A549 (cell line): Measurements from ENCODE around the gene CD163L1.
A peak's percentile ranks its signal among the peaks of the same experiment; 100 is the strongest.

Experiments
- CHD2 ChIP-seq: fragments of 150-350 bp; IDR thresholded peaks from 2 replicates; pipeline ENCODE4 v1.6.1; 2014; ENCODE audit warnings: low read length; ENCODE audit not compliant: partially characterized antibody
- POLR2A ChIP-seq: IDR thresholded peaks from 2 replicates; pipeline ENCODE4 v1.6.1; 2012; ENCODE audit warnings: mild to moderate bottlenecking, low read length
- RAD21 ChIP-seq, 2 experiments: fragments of >200 bp in 1 of 2; sonication (Bioruptor Twin) in 1 of 2; formaldehyde crosslinking in 1 of 2; IDR thresholded peaks in 1 of 2; conservative IDR thresholded peaks in 1 of 2; 2 replicates in 1 of 2; 3 replicates in 1 of 2; pipeline ENCODE4 v1.6.1; 2012 to 2018; ENCODE audit warnings: inconsistent platforms in 1 of 2
- TF ChIP-seq, protein P1 (sequence below): fragments of 450-650 bp; IDR thresholded peaks from 2 replicates; pipeline ENCODE4 v1.6.1; 2014; ENCODE audit warnings: antibody characterized with exemption
- TF ChIP-seq, protein P2 (sequence below): fragments of >200 bp; sonication (Bioruptor Twin); formaldehyde crosslinking; IDR thresholded peaks from 3 replicates; pipeline ENCODE4 v1.5.1; 2016

- TF ChIP-seq, protein P1, sequence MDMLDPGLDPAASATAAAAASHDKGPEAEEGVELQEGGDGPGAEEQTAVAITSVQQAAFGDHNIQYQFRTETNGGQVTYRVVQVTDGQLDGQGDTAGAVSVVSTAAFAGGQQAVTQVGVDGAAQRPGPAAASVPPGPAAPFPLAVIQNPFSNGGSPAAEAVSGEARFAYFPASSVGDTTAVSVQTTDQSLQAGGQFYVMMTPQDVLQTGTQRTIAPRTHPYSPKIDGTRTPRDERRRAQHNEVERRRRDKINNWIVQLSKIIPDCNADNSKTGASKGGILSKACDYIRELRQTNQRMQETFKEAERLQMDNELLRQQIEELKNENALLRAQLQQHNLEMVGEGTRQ: no peak
- TF ChIP-seq, protein P2, sequence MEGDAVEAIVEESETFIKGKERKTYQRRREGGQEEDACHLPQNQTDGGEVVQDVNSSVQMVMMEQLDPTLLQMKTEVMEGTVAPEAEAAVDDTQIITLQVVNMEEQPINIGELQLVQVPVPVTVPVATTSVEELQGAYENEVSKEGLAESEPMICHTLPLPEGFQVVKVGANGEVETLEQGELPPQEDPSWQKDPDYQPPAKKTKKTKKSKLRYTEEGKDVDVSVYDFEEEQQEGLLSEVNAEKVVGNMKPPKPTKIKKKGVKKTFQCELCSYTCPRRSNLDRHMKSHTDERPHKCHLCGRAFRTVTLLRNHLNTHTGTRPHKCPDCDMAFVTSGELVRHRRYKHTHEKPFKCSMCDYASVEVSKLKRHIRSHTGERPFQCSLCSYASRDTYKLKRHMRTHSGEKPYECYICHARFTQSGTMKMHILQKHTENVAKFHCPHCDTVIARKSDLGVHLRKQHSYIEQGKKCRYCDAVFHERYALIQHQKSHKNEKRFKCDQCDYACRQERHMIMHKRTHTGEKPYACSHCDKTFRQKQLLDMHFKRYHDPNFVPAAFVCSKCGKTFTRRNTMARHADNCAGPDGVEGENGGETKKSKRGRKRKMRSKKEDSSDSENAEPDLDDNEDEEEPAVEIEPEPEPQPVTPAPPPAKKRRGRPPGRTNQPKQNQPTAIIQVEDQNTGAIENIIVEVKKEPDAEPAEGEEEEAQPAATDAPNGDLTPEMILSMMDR: peak; percentile 93
- peak; percentile 95 to 98 for TF ChIP-seq RAD21 (conservative IDR thresholded peaks at IDR 0.05 in 1 of 2, IDR thresholded peaks at IDR 0.05 in 1 of 2)
- no peak for TF ChIP-seq CHD2
- TF ChIP-seq POLR2A: no peak
Measured at GRCh38 chr12:7460375-7461259, 16.7 kb upstream of the CD163L1 start.
